GM23248 (cell line): ENCODE data around the gene USP30.

Experiments used
- EZH2 ChIP-seq: fragments of 200-600 bp; sonication (generic); IDR thresholded peaks from 2 replicates; pipeline ENCODE4 v1.6.1; 2018; ENCODE audit warnings: antibody characterized with exemption, mild to moderate bottlenecking; ENCODE audit not compliant: insufficient read depth, poor library complexity, severe bottlenecking
- EZH2phosphoT487 ChIP-seq: fragments of 200-600 bp; sonication (generic); IDR thresholded peaks from 2 replicates; pipeline ENCODE4 v1.6.1; 2018; ENCODE audit warnings: antibody characterized with exemption, moderate library complexity, mild to moderate bottlenecking, low read depth; ENCODE audit not compliant: insufficient read depth

DNA sequence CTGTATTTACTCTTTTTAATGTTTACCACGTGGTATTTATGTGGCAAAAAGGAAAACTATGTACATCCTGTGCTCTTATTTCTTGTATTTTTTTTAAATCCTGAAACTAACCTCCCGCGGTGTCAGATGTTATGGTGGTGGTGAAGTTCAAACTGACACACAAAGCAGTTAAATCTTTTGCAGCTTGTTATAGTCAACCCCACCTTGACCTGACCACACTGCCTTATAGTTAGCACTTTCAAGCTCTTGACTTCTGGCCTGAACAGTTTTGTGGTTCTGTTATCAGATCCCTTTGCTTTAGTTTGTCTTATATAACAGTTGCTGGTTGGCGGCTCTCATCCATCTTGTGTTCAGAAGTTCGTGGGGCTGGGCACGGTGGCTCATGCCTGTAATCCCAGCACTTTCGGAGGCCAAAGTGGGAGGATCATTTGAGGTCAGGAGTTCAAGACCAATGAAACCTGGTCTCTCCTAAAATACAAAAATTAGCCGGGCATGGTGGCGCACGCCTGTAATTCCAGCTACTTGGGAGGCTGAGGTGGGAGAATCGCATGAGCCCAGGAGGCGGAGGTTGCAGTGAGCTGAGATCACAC is 47.1 kb downstream of the USP30 start:
- TF ChIP-seq EZH2 (no peak), EZH2phosphoT487 (no peak)
